ENCODE results near the gene ARMC9. TPM values are rescaled to one million over a fixed set of nuclear protein-coding genes. Genes with fewer than 3 reads are reported as not detected.

The ARMC9 gene
- total and polyA plus RNA-seq, 2 donors (not counting 3 experiments of a cell fraction or from before 2014, with no cell fraction given), result 16.4 to 24.2 TPM

- FAIRE-seq, result no peak
- POLR2A ChIA-PET, result no interaction called here
- intact Hi-C loops (cut with micrococcal nuclease) (no loop called here), dilution Hi-C loops (cut with MboI; ENCODE audit: extremely low pct_ligation_motif_present, low sequenced_read_pairs) (no loop called here)
- H3K27me3 ChIP-seq (ENCODE audit: control insufficient read depth in 2 of 2, insufficient read depth in 2 of 2, low read length in 2 of 2), result no peaks in the 10 kb centered on the region
- no peaks in the 10 kb centered on the region for H3K4me1 ChIP-seq (ENCODE audit: control insufficient read depth, extremely low read depth, insufficient read depth, low read length)
- CTCF ChIA-PET, result no interaction called here
- TF ChIP-seq EZH2 (IDR thresholded peaks at IDR 0.05; ENCODE audit: borderline replicate concordance, low read depth, low read length, severe bottlenecking) (no peak), MAX (IDR thresholded peaks at IDR 0.05; ENCODE audit: insufficient read depth, insufficient read length) (no peak), POLR2AphosphoS5 (IDR thresholded peaks at IDR 0.05; ENCODE audit: insufficient read depth, low read depth, low read length) (no peak), GATA2 (IDR thresholded peaks at IDR 0.05; ENCODE audit: insufficient read depth, insufficient read length, low read depth, low read length) (no peak), FOS (IDR thresholded peaks at IDR 0.05; ENCODE audit: borderline replicate concordance, insufficient read depth, low read length) (no peak), JUN (IDR thresholded peaks at IDR 0.05; ENCODE audit: borderline replicate concordance, insufficient read depth, insufficient read length, low read depth) (no peak), POLR2A (IDR thresholded peaks at IDR 0.05; ENCODE audit: low read depth, low read length) (no peak), CTCF (IDR thresholded peaks at IDR 0.05; ENCODE audit: extremely low read depth in 1 of 2, insufficient read depth in 1 of 2, low read depth in 1 of 2, low read length in 2 of 2) (no peak), MYC (IDR thresholded peaks at IDR 0.05; ENCODE audit: low read depth, low read length) (no peak)
- H3K79me2 ChIP-seq (ENCODE audit: control insufficient read depth, insufficient read depth, low read length), result no peaks in the 10 kb centered on the region
- no peak for DNase-seq (ENCODE audit: low read depth, low spot score)
- no peak overlapping the region for H3K9ac ChIP-seq (replicated peaks; ENCODE audit: extremely low read depth, insufficient read depth, low read length)
- no peak overlapping the region for H3K4me2 ChIP-seq (ENCODE audit: insufficient read depth, low read length)
- H4K20me1 ChIP-seq (replicated peaks; ENCODE audit: control insufficient read depth, extremely low read depth, insufficient read depth, low read length), result no peaks in the 10 kb centered on the region
- no peak overlapping the region for H2AFZ ChIP-seq (ENCODE audit: low read depth, low read length)
- no peak overlapping the region for H3K27ac ChIP-seq (ENCODE audit: insufficient read depth, low read depth, low read length)
- H3K4me3 ChIP-seq (replicated peaks in 1 of 3; ENCODE audit: insufficient read depth in 1 of 3, low read depth in 1 of 3, low read length in 3 of 3), result no peak overlapping the region
- no peaks in the 10 kb centered on the region for H3K9me3 ChIP-seq (replicated peaks; ENCODE audit: control insufficient read depth, insufficient read depth, low read length)
- no peaks in the 10 kb centered on the region for H3K36me3 ChIP-seq (ENCODE audit: control insufficient read depth in 2 of 2, extremely low read depth in 1 of 2, insufficient read depth in 2 of 2, low read length in 2 of 2)
- H3K9me1 ChIP-seq (replicated peaks; ENCODE audit: control insufficient read depth, extremely low read depth, insufficient read depth, low read length), result no peaks in the 10 kb centered on the region
- no TSS peak for BruUV-seq (replicated peaks)
Observed at GRCh38 chr2:231321556-231322334, 123.3 kb downstream of the ARMC9 start.

Measured in endothelial cell of umbilical vein (primary cell).